ENCODE data around the gene CTSH.

Gene CTSH

DNA sequence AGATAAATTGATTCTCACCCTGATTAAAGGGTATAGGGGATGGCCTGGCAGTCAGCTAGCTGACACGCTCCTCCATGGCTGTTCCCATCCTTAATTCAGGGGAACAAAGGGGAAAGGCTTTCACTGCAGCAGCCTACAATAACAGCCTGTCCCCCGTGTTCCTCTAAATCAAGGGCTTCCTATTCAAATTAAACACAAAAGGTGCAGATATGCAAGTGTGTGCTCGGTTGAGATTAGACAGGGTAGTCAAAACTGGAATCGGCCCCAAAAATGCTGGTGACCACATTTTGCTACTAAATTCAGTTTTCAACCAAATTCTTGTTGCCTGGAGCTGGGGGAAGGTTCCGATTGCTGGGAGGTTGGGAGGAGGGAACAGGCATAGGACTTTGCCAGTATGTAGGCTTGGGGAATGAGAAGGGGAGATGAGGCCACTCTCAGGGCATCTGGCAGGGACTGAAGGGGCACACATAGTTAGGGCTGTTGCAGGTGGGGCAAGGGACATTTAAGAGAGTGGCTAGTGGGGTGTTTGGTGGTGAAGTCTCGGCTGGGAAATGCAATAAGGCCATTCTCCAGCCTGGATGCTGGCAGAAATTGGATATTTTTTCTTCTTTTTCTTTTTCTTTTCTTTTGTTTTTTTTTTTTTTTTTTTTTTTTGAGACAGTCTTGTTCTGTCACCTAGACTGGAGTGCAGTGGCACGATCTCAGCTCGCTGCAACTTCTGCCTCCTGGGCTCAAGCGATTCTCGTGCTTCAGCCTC lies 32.9 kb upstream of the CTSH start:
- no peak for DNase-seq

DNA sequence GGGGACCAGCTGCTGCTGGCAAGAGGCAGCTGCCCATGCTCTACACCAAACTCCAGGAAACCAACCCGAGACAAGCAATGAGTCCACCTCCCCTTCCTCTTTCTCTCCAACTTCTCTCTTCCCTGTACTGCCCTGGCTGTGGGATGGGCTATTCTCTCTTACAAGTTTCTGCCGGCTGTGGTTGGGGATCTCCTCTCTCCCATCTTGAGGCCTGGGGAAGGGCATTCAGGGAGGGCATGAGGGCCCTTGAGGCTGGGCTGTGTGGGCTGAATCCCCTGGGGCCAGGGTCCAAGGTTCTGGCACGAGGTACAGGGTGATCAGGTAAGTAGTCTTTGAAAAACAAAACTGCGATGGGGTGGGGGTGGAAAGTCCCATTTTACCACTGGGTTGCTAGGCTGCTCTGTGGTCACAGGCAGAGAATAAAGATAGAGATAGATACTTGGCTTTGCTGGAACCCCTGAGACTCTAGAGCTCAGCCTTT lies 32.3 kb upstream of the CTSH start:
- DNase-seq = peak; percentile 69 to 86

DNA sequence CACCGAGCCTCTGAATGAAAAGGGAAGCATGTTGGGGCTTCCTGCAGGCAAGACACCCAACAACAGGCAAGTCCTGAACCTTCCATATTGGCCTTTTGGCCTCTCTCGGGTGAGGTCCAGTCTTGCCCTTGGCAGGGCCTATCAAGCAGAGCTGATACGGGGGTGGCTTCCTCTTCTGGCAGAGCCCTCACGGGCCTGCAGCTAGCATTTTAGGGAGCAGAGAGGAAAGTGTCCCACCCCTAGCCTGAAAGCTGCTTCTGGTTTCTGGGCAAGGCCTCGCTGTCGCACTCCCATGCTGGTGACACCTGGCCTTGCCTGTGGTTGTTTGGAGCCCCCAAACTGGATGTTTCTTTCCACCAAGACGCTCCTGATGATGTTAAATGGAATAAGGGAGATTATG lies 31.8 kb upstream of the CTSH start:
- no peak for DNase-seq

DNA sequence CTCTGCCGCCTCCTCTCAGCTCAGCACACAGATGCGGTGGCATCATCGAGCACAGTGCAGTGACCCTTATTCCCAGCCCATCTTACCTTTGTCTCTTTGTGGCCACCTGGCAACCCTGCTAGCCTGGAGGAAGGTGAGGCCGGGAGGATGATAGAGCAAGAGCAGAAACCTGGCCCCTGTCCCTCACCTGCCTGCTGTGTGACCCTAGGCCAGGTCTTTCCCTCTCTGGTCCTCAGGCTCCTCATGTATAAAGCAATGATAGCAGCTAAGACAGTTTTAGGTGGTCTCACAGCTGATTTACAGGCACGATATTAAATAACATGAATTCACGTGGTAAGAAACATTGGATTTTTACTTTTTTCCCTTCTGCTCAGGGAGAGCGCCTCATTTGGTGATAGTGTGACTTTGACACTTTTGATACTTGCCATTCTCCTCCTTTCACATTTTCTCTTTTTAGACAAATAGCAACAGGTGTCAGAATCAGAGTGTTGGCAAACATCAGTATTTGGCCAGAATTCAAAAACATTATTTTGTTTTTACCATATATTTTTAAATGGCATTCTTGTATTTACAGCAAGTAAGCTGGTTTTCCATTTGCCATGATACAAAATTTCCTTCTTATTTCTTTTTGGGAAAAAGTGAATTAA lies 29.5 kb upstream of the CTSH start:
- DNase-seq = no peak

DNA sequence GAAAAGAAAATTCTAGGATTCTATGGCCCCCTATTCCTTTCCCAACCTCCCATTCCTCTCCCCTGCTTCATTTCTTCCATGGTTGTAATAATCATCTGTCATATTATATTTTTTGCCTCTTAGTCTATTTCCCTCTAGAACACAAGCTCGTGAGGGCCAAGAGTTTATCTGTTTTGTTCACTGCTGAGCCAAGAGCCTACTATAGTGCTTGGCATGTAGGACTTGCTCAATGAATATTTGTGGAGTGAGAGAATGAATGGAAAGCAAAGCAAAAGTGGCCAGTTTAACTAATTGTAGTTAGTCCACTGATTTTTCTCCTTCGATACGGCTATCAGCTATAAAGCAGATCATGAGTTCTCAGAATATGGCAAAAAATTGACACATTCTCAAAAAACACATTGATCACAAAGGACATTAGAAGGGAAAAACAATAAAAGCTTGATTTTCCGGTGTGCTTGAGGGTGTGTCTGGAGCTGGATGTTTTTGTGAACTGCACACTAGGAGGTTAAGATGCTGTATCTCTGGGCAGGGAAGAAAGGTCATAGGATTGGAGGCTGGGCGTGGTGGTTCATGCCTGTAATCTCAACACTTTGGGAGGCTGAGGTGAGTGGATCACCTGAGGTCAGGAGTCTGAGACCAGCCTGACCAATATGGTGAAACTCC lies 25.0 kb upstream of the CTSH start:
- no peak for DNase-seq

DNA sequence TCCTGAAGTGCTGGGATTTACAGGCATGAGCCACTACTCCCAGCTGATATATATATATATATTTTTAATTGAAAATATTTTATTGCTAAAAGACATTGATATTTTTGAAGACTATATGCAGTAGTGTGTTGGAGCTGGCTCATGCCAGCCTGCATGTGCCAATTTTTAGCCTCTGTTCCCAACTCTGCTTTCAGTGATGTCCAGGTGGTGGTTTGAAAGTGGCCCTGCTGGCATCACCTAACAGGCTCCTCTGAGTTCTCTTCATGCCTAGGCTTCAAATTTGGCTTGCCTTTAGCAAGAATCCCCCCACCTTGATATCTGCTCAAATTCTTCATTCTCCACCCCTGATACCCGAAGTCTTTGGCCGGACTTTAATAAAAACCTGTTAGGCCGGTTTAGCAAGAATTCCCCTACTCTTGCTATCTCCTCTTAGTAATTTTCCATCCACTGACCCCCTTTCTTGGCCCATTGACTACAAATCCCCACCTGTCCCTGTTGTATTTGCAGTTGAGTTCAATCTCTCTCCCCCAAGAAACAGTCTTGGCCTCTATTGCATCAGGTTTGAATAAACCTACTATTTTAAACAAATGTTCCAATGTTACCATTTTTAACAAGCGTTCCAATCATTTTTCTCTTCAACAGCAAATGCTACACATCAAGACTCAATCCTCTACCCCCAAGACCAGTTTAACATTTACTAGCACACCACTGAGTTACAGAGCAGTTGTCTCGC lies 23.9 kb upstream of the CTSH start:
- DNase-seq = no peak

DNA sequence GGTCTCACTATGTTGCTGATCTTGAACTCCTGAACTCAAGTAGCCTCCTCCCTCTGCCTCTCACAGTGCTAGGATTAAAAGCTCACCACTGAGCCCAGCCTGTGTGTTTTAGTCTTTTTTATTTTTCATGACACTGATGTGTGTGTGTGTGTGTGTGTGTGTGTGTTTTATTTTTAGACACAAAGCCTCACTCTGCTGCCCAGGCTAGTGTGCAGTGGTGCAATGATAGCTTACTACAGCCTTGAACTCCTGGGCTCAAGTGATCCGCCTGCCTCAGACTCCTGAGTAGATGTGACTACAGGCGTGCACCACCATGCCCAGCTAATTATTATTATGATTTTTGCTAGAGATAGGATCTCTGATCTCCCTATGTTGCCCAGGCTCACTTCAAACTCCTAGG lies 23.3 kb upstream of the CTSH start:
- no peak for DNase-seq

DNA sequence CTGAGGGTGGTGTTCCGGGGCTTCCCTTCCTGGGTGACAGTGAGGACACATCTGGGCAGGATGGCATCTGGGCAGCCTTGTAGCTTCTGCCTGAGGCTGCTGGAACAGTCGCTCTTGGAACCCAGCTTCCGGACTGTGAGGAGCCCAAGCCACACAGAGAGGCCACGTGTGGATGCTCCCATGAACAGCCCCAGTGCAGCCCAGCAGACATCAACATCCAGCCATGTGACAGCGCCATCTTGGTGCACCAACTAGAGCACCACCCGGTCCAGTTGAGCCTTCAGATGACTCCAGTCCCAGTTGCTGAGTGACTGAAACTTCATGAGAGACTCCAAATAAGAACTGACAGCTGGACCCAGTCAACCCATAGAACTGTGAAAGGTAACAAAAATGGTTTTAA lies 15.5 kb upstream of the CTSH start:
- no peak for DNase-seq

DNA sequence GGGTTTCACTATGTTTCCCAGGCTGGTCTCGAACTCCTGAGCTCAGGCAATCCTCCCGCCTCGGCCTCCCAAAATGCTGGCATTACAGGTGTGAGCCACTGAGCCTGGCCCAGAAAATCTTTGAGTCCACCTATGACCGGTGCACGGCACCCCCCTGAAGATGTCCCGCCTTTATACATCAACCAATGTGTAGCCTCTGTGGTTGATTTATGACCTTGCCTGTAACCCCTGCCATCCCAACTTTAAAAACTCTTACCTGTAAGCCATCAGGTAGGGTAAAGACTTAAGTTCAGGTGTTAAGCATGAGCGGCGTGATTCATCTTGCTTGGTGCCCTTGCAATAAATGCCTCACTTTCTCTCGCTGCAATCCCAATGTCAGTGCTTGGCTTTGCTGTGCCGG lies 14.5 kb upstream of the CTSH start:
- DNase-seq = no peak

DNA sequence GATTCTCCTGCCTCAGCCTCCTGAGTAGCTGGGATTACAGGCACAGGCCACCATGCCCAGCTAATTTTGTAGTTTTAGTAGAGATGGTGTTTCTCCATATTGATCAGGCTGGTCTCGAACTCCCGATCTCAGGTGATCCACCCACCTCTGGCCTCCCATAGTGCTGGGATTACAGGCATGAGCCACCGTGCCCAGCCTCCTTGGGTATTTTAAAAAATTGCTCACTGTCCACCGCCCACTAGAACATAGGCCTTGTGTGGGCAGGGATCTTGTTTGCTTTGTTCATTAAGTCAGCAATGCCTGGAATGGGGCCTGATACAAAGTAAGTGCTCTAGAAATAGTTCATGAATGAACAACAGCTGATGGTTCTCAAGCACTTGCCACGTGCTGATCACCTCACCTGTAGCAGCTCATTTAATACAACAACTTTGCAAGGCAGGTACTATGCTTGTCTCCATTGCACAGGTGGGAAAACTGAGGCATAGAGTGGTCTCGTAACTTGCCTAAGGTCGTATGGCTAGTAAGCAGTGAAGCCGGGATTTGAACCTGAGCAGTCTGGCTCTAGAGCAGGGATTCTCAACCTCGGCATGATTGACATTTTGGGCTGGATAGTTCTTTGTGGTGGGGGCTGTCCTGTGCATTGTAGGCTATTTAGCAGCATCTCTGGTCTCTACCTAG lies 12.7 kb upstream of the CTSH start:
- DNase-seq = no peak

DNA sequence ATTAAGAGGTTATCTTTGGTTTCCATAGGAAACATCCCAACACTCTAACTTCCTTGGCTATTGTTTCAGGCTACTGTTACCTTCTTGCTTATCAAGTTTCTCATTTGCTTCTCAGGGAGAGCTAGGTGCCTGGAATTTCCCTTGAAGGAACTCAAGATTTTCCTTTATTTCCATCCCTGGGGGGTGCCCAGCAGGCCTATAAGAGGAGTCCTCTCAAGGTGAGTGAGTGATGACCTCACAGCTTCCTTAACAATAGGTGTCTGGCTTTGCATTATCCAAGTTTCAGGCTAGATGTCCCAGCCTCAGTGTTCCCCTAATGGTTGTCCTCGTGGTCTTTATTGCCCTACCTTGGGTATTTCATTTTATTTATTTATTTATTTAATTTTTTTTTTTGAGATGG lies 12.1 kb upstream of the CTSH start:
- DNase-seq = no peak

DNA sequence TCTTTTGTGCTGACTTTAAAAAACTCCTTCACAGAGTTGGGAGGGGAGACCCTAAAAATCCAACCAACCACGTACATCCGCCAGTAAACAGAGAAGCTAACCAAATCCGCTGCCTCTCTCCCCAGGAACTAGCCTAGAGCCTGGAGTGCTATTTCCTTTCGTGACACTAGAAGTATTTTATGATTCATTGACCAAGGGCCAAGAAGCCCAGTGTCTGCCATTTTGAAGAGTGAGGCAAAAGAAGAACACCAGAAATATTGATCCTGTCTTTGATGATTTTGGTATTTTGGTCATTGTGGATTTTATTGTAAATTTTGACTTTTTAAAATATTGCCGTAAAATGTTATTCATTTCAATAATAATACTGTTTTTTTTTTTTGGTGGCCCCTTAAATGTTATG lies 10.5 kb upstream of the CTSH start:
- no peak for DNase-seq

DNA sequence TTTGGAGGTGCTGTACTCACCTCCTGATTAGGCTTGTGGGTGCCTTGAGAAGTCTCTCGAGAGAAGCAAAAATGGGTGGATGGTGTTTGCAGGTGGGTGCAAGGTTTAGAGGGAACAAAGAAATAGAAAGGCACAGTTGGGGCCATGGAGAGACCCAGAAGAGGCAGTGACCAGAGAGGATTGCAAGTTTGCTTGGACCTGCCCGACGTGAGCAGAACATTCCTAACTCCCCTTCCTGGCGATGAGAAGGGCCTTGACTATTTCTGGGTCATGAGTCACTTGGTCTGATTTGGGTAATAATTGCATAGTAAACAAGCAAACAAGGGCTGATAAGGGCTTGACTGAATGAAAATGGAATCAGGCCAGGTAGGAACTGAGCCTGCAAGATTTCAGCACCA lies 7.0 kb upstream of the CTSH start:
- no peak for DNase-seq

DNA sequence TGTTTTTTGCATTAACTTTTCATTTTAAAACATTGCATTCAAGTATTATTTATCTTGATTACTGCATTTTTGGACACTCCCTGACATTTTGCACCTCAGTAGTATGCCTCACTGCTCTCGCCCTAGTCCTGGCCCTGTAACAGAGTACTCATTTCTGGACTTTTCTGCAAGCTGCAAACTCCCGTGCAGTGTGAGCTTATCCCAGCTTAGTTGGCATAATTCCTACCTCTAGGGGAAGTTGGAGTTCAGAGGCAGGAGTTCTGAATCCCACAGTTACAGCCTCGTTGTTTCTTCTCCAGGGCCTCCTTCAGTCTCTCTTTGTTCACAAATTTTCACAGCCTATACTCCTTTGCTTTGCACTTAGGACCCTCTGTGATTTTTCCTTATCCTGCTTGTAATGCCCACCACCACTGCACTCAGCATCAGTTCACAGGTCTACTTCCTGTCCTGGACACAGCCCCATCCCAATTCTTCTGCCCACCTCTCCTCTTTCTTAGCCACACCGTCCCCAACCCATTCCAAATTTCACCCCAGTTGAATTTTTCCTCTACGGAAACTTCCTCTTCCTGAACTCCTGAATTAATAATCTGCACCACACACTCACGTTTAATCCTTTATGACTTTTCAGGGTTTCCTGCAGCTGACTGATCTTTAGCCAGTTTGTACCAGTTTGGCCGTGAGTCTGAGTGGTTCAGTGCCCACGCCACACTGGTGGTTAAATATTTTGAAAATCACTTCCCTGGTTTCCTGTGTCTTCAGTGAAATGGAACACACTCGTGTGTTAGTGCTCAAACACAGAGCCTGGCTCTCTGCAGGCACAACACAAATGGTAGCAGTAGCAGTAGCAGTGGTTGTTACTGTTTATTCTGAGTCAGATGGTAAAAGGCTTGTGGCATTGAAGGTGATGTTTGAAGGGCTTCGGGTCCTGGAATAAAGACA lies 6.3 kb upstream of the CTSH start:
- DNase-seq = no peak

DNA sequence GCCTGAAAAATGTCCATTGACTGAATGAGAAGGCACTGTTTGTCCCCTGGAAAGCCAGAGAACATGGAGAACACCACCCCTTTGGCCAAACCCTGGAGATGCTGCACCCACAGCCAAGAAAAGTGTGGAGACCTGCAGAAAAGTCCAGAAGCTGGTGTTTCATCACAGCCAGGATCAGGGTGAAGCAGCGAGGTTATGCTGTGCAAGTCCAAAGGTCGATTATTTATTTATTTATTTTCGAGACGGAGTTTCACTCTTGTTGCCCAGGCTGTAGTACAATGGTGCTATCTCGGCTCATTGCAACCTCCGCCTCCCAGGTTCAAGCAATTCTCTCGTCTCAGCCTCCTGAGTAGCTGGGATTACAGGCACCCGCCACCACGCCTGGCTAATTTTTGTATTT lies 5.5 kb upstream of the CTSH start:
- DNase-seq = no peak

DNA sequence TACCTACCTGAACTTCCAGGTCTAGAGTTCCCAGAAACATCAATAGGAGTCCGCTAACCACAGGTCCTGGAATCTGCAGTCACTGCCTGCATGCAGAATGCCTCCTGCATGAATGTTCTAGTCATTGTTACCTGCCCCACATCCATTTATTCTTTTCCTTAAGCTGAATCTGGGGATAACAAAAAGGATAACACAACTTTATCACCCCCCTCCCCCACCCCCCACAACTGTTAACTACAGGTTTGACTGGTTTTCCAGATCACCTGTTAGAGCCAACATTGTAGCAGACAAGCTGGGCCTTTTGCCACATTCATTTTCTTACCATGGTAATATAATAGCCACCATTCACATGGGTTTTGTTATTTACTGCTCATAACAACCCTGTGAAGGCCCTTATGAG lies 4.6 kb upstream of the CTSH start:
- DNase-seq = no peak

DNA sequence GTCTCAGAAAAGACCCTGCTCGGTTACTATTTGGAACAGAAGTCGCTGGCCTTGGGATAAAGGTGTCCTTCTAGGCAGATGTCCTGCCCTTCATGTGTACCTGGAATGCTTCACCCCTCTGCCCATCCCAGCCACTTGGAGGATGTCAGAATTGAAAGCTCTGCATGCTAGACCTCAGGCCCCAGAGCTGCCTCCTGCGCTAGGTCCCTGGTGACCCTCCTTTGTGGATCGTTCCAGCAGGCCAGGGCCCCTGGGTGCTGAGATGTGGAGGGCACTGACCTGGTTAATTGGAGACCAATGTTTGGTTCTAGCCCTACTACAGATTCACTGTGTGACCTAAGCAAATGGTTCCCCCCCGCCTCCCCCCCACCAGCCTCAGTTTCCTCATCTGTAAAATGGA lies 2.7 kb upstream of the CTSH start:
- DNase-seq = no peak

DNA sequence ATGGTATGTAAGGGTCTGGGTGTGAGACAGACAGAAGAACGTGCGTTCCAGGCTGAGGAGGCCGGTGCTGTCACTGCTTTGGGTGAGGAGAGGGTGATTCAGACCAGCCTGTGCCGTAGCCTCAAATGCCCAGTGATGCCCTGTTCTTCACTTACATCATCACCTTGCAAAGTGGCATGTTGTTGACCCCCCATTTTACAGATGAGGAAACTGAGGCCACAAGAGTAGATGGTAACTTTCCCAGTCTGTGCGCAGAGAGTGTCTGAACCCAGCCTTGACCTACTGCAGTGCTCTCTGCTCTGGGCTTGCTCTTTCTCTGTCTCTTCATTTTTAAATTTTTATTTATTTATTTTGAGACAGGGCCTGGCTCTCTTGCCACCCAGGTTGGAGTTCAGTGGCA lies 1.6 kb upstream of the CTSH start:
- no peak for DNase-seq

DNA sequence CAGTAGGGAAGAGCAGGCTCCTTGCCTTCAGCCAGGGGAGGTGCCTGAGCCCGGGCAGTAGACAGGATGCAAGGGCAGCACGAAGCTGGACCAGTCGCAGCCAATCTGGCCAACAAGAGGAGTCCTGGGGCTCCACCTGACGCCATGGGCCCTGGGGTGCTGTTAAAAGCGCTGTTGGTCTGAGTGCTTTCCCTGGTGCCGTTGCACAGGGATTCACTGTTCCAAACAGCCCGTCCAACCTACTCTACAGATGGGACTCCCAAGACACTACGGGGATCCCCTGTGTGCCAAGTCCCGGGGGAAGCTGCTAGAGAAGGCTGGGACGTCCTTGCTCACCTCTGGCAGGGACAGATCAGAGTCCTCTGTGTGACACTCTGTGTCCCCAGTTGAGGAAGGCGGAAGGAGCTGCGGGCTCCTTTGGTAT lies 632 bp downstream of the CTSH start:
- DNase-seq = no peak

DNA sequence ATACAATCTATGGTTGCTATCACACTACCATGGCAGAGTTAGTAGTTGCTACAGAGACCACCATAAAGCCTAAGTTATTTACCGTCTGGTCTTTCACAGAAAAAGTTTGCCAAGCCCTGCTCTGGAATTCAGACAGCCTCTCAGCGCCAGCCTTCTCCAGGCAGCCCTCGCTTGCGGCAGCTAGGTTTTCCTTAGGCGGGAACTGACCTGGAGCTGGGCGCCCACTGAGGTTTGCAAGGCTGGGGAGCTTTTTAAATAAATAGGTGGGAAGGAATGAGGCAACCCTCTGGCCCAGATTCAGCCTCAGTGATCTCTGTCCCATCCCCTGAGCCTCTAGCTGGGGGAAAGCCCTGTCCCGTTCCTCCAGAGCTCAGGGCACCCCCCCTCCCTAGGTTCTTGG lies 1.2 kb downstream of the CTSH start:
- no peak for DNase-seq

DNA sequence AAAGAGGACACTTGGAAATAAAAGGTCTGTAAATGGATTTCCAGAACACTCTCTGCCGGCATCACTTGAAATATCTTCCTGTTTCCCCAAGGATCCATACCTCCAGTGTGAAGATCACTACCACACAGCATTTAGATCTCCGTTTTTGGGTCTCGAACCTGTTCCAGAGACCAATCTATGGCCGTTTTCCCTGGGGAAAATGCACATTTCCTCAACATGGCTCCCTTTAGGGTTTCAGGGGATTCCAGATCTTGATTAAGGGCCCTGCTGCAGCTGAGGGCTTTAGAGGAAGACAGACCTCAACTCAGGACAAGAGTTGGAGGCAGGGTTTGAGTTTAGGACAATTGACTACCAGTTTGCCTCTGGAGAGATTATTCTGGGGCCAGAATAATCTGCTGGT lies 2.1 kb downstream of the CTSH start:
- DNase-seq = no peak

All from Kasumi-1 (cell line).